Measurements from ENCODE around the gene TFF3.

TFF3 gene

DNA sequence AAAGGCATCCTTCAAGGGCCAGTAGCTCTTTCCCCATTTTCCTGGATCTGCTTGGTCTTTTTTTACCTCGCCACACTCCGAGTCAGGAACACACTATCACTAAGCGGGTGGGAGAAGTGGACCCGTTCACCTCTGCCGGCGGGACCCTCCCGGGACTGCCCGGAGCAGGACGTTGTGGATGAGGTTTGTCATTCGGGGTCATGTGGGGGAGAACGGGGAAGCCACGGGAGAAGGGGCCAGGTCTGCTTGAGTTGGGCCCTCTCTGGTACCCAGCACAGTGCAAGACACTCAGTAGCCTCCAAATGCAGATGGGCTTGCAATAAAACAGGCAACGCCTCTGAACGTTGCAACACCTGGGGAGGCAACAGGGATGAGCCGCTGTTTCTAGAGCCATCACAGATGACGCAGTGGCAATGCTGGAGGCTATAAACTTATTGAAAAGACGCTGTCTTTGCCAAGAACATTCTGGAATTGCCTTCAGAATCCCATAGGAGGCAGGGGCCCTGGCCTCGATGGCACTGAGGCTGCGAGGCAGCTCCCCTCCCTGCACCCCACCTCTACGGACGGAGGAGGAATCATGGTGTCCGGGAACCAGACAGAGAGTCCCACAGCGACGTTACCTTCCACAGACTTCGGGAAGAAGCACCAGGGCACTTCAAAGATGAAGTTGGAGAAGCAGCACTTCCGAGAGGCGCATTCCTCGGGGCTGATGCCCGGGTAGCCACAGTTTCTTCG is 31.8 kb upstream of the TFF3 start:
- DNase-seq, result no peak

DNA sequence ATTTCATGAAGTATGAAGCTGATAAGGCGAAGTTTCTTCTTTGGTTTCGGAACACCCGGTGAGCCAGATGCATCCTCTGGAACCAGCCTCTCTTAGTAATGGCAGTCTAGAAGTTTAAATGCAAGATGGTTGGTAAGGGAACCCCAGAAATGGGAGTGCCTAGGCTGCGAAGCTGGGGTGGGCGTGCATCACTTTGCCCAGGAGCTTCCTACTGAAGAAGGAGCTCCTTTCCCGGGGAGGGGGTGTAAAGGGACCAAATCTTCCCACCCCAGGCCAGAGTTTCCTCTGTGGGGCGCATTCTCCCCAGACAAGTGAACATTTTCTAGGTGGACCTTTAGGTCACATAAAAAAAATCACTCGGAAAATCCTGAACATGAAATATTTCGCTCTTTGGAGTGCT is 31.2 kb upstream of the TFF3 start:
- no peak for DNase-seq

DNA sequence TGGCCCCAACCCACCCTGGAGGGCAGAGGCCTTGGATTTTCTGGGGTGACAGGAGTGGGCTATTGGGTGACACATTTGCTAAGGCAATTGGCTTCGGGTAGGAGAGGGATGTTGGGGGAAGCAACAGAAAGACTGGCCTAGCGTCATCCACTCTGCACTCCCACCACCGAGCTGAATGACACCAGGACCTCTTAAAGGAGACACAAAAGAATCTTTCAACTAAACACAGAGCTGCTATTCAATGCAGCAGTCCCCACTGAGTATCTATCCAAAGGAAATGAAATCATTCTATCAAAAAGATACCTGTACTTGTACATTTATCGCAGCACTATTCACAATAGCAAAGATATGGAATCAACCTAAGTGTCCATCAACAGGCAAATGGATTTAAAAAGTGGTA is 29.4 kb upstream of the TFF3 start:
- DNase-seq, result no peak

DNA sequence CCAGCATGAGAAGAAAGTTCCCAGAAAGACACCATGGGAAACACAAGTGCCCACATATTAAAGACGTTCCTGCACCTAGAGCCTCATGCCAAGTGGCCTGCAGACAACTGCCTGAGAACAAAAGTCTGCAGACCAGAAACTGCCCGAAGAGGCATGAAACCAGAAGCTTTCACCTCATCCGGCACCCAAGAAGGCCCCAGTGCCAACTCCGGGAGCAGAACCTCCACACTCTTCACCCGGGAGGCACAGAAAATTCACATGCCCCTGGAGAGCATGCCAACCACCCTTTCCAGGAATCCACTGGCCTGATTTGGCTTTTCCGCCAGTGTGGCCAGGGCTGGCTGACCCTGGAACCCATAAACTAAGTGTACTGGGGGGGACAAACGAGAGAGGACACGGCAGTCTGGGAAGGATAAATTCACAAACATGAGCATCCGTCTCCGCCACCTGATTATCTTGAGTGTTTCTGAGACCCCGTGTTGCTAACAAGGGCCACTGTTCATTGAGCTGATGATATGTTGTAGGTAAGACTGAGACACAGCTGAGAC is 28.8 kb upstream of the TFF3 start:
- DNase-seq, result no peak

DNA sequence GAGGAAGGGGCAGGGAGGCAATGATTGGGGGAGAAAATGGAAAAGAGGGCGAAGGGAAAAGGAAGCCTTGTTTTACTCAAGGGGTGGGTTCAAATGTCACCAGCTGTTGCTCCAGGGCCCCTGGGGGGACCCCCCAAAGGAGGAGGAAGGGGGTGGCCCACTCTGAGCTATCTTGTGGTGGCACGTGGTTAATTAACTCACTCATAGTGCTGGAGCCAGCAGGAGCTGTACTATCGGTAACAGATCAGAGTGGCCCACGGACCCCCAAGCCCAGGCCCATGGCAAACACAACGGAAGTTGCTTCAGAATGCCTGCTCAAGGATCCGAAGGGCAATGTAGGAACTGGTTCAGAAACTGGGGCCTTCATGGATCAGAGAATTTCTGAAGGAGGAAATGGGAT is 28.3 kb upstream of the TFF3 start:
- no peak for DNase-seq

DNA sequence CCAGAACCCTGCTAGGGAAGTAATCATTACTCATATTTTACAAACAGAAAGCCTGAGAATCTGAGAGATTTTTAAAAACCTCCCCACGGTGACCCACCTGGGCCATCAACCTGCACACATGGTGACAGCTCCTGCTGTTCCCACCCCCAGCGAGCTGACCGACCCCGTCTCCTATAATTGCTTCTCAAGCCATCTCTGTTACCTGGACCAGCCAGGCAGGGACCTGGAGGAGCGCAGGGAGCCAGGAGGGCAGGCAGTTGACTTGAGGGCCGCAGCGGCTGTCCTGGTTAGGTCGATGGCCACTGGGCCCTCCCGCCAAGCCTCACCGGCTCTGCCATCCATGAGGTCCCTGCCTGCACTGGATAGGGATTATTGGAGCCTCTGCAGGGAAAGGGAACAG is 27.9 kb upstream of the TFF3 start:
- DNase-seq, result no peak

DNA sequence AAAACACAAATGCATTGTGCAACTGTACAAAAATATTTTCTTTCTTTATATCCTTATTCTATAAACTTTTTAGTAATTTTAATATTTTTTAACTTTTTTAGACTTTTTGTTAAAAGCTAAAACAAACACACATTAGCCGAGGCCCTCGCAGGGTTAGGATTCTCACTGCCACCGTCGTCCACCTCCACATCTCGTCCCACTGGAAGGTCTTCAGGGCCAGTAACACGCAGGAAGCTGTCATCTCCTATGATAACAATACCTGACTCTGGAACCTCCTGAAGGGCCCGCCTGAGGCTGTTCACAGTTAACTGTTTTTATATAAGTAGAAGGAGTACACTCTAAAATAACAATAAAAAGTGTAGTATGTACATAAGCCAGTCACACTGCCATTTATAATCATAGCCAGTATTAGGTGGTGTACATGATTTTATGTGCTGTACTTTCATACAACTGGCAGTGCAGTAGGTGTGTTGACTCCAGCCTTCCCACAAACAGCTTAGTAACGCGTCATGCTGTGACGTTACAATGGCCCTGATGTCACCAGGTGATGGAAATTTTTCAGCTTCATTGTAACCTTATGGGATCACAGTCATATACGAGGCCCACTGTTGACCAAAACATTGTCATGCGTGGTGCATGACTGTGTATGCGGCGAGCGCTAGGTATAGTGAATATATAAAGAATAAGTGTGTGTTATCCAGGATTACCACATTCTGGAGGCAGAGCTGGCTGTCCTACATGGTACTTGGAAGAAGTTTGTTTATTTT is 26.8 kb upstream of the TFF3 start:
- no peak for DNase-seq

DNA sequence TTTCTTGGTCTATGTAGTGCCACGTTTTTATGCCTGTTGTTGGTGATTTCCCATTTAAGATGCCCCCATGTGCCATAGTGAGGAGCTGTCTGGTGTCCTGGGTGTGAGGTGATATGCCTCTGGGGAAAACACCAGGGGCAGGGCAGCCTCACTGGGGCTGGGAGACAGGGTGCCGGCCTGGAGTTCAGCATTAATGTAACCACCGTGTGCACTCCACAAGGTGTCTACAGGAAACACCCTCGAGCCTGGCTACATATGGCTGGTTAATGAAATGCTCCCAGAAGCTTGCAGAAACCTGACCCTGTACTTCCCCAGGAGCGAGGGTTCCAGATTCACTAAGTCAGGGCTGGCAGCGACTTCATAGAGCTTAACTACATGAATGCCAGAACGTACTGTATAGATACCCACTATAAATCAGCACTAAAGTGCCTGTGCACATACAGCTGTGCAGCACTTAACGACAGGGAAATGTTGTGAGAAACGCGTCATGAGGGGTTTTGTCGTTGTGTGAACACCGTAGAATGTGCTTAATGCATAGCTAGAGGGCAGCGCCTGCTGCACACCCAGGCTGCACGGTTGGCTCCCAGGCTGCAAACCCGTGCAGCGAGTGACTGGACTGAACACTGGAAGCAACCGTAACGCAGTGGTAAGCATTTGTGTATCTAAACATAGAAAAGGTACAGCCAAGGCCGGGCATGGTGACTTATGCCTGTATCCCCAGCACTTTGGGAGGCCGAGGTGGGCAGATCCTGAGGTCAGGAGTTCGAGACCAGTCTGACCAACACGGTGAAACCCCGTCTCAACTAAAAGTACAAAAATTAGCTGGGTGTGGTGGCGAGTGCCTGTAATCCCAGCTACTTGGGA is 25.2 kb upstream of the TFF3 start:
- DNase-seq, result no peak

DNA sequence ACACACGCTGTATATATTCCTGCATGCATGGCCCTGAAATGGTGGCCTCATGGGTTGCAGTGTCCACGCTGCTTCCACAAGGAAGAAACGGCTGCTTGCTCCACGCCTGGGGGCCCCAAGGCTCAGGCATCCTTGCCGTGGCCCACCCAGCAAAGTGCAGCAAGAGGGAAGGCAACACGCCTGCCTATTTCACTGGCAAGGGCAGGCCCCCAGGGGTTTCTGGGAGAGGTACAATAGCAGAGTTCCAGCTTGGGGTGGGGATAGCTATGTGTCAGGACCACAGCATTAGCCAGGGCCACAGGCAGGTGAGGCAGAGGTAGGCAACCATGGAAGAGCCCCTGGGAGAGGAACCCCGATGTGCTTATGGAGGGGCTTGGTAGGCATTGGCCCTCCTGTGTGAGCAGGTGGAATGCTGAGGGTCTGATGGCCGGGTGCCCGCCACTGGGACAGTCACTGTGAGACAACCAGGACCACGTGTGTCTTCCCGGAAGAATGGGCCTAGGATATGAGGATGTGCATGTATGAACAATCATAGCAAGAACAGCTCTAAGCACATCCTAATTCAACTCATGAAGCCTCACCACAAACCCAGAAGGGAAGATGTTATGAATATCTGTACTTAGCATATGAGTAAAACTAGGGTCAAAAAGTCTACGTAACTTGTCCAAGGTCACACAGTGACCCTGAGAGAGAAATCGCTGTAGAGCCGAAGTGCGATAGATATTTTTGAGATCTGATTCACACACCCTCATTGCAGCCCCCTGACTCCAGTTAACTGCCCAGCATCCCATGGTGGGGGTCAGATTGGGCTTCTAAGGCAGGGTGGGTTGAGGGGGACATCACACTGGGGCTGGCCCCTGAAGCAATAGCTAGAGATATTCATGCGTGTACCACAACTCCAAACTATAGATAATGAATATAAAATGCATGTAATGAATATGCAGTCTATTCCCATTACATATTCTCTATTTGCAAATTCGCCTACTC is 23.8 kb upstream of the TFF3 start:
- no peak for DNase-seq

DNA sequence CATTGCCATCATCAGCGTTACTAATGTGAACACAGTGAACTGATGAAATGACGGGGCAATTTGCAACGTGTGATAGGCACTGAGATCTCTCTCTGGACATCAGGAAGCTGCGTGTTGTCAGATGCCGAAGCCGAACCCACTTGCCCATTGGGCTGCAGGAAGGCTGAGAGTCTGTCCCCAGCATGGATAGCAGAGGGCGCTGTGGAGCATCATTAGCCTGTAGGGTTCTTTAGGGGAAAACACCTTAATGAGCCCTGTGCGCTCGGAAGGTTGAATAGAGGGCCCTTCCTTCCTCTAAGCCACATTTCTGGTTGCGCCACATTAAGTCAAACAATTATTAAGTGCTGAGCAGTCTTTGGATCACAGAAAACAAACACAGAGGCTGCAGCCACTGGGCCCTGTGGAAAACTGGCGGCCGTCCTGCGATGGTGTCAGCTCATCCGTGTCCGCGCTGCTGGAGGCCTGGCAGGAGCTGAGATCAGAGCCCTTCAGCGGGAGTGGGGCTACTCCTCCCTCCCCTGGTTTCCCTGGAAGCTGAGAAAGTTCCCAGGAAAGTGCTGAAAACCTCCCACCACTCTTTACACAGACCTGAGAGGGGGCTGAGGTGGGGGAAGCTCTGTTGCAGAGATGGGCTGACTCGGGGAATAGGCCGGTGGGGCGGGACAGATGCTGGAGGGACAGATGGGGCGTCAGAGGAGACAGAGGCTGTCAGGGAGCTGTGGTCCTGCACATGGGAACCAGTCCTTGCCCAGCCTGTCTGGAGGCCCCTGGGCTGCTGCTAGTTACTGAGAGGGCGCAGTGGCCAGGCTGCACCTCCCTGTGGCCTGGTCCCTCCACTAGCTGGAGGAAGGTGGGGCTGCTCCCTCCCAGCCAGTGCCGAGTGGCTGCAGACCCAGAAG is 22.9 kb upstream of the TFF3 start:
- DNase-seq, result peak; percentile 20

DNA sequence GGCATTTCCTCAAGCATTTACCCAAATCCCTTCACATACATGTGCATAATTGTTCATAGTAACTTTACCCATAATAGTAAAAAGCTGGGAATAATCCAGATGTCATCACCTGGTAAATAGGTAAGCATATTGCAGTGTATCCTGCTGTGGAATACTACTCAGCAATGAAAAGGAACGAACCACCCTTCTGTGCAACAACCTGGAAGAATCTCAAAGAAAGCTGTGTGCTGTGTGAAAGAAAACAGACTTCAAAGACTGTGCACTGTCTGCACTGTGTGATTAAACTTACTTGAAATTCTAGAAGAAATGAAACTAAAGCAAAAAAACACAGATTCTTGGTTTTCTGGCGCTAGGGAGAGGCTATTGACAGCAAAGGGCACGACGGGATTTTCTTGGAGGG is 22.1 kb upstream of the TFF3 start:
- DNase-seq, result no peak

DNA sequence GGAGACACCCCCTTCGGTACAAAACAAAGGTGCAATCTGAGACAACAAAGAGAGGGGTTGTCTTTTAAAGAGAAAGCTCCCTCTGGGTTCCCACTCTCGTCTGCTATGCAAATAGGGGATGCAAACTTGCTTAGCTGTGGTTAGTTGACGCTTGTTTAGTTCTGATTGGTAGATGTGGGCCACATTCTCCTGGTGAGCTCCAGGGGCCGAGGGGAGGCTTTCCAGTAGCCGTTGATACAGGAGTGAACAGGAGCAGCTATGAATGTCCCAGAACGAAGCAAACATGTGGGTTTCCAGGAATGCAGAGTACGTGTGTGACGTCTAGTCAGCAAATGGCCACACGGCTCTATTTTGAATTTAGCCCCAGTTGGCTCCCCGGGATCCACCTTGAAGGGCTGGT is 20.8 kb upstream of the TFF3 start:
- no peak for DNase-seq

DNA sequence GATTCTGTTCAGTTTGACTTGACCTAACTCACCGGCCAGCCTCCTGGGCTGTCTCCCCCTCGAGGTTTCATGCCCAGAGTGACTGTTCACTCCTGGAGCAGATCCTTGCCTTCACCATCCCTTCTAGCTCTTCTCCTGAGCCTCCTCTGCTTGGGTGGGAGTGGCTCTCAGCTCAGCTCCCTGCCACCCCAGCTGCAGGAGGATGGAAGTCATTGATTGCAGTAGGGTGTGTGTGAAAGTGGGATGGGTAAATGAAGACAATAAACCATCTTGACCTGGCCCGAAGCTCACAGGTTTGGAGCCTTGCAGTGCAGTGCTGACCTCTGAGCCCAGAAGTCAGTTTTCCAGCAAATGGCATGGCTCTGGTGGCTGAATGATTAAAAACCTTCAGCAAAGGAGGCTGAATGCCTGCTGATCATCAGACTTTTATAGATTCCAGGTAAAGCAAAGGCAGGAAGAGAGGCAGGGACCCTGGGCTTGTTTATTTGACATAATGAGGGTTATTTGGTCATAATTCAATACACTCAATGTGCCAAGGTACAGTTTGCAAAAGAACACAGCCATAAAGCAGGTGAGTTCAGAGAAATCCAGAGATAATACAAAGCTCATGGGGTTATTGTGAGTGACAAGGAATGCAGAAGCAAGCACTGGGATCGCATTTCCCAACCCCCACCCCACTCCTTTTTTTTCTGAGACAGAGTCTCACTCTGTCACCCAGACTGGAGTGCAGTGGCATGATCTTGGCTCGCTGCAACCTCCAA is 17.5 kb upstream of the TFF3 start:
- no peak for DNase-seq

DNA sequence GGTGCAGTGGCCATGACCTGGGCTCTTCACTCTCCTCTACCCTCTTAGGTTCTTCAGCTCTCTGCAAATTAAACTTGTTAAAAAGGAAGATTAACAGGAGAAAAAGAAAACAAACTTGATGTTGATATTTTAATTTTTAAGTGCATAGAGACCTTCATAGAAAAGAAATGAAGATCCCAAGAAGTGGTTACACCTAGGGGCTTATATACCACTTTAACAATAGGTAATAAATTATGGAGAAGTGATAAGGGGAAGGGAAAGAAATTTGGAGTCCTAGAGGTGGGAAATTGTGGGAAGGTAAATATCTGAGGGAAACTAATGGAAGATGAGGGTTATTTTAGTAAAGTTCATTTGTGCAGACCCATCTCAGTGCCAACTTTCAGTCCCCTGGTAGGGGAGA is 16.5 kb upstream of the TFF3 start:
- DNase-seq, result no peak

DNA sequence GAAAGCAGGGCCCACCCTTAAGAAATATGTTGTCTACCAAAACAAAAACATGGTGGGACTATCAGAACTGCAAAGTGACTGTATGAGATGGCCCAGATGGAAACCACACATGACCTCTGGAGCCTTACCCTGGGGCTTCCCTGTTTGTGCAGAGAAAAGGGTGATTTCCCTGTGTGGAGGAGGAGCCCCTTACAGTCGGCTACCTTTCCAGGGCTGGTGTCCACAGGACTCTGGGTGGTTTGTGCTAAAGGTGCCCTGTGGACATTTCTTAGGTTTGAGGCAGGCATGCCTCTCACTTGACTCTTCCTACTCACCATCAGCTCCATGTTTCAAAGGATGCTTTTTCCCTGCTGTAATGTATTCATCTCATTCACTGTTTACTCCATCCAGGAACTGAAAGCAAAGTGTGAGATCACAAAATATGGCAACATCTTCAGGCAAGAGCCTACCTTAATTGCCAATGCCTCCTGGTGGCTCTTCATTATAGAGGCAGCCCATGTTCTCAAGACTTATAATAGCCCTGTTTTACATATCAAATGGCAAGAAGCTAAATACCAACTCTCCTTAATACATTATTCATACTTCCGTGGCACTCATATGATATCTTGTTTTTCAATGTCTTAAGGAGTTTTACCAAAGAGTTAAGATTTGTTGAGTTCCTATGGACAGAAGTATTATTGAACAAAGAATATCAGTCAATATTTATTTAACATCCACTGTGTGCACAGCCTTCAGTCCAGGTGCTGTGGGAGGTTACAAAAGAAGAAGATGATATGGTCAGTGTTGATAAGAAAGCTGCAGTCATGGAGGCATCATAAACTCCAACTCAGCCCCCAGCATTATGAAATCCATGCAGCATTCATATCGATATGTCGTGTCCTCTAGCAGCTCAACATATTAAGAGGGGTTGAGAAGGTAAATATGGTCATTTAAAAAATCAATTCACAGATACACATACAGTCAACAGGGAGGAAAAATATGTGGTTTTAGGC is 15.5 kb upstream of the TFF3 start:
- no peak for DNase-seq

DNA sequence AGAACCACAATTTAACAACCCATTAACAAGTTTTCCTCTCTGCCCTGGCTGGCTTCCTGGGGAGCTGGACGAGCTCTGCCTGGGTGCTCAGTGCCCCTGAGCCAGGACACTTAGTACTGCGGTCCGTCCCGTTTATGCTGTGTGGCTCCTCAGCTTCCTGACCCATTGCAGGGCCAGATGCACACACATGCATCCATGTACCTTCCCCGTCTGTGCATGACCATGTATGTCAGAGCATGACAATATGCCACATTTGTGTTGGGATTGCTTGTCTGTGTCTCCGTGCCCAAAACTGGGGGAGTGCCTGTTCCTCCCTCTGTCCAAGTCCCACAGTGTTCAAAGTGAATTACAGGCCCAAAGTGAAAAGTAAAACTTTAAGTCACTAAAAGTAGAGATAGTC is 9.7 kb upstream of the TFF3 start:
- DNase-seq, result no peak

DNA sequence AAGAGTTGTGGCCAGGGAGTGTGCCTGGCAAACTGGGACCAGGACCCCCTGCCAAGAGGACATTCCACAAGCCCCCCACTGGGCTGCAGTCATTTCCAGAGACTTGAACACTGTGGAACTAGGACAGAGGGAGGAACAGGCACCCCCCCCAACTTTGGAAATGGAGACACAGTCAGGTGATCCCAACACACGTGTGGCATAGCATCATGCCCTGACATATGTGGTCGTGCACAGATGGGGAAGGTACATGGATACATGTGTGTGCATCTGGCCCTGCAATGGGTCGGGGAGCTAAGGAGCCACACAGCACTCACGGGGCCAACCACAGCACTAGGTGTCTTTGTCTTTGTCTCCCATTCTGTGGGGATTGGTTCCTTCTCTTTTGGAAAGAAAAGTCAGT is 6.6 kb upstream of the TFF3 start:
- DNase-seq, result no peak

DNA sequence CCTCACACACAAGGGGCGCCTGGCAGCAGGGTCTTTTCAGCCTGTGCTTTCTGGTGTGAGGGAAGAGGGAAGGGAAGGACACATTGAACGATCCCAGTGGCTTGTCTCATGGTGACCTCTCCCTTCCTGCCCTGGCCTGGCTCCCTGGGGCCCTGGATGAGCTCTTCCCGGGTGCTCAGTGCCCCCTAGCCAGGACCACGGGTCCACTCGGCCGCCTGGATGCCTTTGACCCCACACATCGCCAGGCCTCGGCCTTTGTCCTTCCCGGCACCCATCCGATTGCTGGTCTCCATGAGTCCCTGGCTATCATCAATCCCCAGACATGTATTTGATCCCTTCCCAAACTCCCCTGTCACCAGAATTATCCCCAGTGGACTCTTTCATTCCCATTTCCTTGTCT is 6.0 kb upstream of the TFF3 start:
- DNase-seq, result no peak

DNA sequence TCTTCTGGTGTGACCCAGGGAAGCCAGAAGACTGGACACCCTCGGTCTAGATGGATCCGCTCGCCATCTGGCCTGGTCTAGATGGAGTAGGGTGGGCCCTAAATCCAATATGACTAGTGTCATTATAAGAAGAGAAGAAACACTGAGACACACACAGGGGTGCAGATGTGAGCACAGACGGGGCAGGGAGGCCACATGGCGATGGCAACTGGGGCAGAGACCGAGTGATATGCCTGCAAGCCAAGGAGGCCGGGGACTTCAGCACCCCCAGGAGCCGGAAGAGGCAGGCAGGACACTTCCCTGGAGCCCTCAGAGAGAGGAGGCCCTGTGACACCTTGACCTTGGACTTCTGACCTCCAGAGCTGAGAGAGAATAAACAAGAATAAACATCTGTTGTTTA is 5.6 kb upstream of the TFF3 start:
- DNase-seq, result no peak

Measured in NCI-H1105 (cell line).